Measurements from ENCODE around the gene PAPPA2.

Gene PAPPA2

DNA sequence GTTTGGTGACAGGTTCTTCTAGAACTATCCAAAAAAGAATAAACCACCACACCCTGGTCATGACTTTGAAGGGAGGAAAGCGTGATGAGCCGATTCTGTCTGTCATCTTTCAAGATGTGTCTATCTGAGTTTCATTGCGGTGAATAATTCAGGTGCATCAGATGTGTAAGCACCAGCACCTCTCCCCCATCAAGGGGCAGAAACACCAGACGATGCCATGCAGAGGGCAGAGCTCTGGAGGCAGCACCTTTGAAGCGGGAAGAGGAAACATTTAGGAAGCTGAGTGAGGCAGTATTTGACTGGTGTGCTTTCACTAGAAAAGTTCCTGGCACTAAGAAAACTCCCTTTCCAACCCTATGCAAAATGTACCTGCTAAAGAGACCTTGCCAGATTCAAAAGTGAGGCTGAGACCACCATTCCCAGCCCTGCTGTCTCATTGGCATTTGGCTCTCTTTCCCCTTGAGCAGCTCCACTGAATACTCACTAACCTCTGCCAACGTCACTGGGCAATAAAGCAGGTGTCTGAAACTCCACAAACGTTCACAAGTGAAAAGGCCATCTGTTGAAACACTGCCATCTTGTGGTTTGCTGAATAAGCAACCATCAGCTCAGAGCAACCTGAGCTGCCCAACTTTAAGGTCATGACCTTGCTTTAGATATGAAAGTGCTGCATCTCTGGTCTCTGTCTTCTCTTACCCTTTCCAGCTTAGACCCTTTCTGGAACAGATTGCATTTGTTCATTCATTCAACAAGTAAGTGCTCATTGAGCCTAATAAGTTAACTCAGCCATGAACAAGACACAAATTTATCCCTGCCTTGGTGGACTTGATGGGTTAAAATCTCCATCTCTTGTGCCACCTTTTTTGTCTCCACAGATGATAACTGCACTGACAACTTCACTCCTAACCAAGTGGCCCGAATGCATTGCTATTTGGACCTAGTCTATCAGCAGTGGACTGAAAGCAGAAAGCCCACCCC is 228.6 kb downstream of the PAPPA2 start:
- no peak for DNase-seq (ENCODE audit: low read depth in 1 of 2, low spot score in 1 of 2)

DNA sequence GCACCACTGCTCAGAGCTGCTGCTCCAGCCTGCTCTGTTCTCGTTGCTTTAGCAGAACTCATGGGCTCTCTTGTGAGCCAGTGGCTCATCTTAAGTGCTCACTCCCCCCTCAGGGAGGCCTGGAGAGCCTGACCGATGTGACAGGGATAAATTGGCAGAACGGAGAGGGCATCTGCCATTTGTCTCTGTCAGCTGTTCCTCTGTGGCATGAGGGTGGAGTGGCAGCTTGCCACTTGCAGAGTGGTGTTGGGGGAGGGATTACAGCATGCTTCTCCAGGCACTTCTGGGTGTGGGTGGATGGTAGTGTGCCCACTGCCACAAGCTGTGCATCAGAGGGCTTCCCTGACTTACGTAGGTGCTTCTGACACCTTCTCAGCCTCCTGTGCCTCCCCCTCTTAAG is 229.5 kb downstream of the PAPPA2 start:
- DNase-seq (ENCODE audit: low read depth in 1 of 2, low spot score in 1 of 2) = no peak

DNA sequence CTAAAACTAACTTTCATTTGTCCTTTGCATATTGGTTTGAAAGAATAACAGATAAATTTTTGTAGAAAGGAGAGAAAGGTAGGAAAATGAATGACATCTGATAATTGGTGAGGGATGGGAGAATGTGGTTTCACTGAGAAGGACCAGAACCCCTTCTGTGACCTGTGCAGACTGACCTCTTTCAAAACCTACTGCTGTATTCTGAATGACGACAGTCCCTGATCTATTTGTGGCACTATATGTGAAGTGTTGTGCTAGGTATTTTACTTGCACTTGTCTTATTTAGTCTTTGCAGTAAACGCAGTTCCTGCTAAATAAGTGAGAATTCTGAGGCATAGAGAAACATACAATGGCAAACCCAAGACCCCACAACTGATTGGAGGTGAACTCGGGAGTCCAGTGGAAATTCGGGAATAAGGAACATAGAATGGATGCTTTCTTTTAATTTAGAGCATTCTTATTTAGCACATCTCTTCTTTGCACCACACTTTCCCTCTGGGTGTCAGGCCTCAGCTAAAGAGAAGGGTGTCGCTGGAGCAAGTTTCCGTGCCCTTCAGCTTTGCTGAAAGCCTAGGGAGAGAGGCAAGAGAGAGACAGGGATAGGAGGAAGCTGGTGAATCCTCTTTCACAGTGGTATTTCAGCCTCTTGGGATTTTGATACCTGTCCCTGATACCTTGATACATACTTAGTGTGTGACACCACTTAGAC is 230.2 kb downstream of the PAPPA2 start:
- no peak for DNase-seq (ENCODE audit: low read depth in 1 of 2, low spot score in 1 of 2)

DNA sequence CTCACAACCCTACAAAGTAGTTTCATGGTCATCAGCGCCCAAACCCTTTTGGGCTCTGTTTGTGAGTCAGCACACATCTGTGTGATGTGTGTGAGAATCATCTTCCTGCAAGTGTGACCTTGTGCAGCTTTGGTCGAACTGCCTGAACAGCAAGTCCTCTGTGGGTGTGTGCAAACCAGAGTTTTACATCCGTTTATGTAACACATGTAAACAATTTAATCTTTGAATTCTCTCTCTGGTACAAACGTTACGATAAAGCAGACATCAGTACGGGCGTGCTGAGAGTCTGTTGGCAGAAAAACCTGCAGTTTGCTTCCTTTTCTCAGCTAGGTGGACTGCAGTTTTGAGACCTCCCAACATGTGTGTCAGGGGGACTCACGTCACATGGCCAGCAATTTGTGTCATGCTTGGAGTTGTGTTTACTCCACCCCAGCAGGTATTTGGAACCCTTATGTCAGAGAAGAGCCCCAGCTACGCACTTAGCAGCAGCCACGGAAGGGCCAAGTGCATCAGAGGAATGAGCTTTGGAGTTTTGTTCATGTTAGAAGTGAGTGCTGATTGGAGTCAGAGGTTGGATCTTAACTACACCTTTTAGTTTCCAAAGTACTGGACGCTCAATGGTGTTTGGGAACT is 230.8 kb downstream of the PAPPA2 start:
- no peak for DNase-seq (ENCODE audit: low read depth in 1 of 2, low spot score in 1 of 2)

DNA sequence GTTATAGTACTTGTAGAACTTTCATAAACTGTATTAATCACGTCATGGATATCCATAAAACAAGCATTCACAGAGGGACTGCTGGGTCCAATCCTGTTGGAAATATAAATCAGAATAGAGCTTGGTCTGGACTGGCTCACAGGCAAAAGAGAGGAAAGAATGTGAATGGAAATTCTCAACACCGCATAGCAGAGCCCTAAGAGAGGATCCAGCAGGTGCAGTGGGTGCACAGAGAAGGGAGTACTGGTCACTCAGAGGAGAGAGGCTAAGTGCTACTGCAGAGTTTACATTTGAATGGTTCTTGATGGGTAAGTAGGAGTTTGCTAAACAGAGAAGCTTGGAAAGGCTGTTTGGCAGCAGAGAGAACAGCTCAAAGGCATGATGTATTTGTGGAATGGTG is 231.7 kb downstream of the PAPPA2 start:
- no peak for DNase-seq (ENCODE audit: low read depth in 1 of 2, low spot score in 1 of 2)

DNA sequence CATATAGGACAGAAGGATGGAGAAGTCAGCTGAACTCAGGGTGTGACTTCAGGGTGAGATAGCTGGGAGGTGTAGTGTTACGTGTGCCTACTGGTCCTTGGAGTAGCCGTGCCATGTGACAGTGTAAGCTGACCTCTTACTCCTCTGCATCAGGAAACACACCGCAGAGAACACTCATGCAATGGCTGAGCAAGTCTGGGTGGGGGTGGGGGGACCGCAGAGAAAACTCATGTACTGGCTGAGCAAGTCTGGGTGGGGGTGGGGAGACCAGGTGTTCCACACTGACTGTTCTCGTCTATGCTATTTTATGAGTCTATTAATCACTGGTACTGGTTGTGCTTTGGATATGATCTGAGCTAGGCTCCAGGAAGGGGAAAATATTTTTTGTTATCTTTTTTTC is 233.1 kb downstream of the PAPPA2 start:
- no peak for DNase-seq (ENCODE audit: low read depth in 1 of 2, low spot score in 1 of 2)

DNA sequence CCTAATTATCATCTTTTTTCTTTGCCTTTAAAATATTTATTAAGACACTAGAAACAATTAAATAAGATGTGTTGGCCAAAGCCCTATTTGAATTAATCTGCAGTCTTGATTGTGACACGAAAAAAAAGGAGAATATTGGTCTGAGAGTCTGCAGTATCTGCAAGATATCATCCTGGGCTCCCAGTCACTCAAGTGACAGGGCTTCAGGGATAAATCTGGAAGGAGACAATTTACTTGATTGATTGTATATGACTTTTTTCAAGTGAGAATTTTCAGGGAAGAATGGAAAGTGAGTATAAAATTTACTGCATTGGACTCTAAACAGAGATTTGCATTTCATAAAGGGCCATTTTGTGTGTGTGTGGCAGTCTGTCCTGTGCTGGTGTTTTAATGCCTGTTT is 233.7 kb downstream of the PAPPA2 start:
- no peak for DNase-seq (ENCODE audit: low read depth in 1 of 2, low spot score in 1 of 2)

DNA sequence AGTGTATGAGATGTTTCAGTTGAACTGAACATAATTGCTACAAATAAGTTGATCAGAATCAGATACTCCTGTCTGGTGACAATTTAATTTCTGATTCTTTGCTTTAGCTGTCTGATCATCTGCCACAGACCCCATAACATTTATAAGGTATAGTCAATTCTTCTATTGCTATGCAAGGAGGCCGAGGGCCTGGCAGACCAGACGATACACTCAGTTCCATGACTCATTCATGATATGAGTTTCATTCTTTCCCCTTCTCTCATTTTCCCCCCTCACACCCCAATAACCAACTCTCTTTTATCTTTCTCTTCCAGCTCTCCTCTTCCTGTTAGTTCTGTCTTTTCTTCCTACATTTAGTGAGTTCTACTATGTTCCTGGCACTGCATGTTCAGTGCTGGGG is 236.8 kb downstream of the PAPPA2 start:
- no peak for DNase-seq (ENCODE audit: low read depth in 1 of 2, low spot score in 1 of 2)

DNA sequence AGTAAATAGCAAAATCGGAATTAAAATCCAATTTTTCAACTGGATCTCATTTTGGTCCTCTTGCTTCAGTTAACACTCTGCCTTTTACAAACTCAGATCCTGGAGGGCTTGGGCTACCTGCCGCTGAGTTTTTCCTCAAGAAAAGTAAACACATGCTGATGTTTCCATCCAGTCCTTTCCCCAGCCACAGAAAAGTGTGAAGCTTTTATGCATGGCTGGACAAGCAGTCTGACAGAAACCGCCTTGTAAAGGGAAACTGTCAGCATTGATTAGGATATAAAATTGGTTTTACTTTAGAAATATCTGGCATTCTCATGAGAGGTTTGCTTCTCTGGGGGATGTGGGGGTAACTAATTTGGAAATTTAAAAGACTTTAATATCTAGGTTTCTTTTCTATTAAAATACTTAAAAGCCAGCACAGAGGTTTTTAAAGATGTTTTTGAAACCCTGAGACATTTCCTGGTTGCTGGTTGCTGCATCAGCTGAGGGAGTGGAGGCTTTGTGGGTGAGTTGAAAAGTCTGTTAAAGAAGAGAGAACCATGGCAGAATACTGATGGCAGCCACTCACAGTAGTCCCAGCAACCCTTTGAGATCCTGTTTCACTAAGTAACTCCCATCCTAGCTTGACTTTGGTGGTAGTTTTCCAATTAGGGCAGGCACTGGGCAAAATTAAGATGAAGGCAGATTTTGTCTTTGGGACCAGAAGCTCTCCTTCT is 238.3 kb downstream of the PAPPA2 start:
- DNase-seq (ENCODE audit: low read depth in 1 of 2, low spot score in 1 of 2) = no peak

DNA sequence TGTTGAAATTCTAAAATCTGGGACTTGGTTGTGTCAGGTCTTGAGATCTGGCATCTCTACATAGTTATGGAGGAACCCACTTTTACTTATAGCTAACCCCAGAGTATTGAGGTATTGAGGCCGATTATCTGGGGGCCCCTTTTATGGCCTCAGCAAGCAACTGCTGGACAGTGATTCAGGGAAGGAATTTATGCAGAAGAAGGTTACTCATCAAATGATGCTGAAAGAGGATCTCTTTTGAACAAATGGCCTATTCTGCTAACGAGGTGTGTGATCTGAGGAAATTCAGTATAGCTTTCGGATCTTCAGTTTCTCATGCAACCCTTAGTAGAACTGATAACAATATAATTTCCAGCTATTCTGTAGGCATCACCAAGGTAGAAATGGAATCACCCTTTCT is 239.9 kb downstream of the PAPPA2 start:
- DNase-seq (ENCODE audit: low read depth in 1 of 2, low spot score in 1 of 2) = no peak

DNA sequence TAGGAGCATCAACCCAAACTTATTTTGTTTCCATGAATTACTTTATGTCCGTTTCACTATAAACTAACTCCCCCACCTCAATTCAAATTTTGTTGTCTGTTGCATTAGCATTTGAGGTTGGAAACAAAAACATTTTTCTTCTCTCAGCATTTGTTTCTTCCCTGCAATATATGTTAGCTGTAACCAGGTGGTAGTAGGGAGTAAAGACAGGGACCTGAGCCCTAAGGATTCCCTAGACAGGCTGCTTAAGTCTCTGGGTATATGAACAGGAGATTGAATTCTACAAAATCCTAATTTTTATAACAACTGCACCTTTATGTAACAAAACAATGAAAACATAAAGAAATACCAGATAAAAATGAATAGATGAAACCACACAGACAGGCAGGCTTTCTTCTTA is 242.6 kb downstream of the PAPPA2 start:
- DNase-seq (ENCODE audit: low read depth in 1 of 2, low spot score in 1 of 2) = no peak

DNA sequence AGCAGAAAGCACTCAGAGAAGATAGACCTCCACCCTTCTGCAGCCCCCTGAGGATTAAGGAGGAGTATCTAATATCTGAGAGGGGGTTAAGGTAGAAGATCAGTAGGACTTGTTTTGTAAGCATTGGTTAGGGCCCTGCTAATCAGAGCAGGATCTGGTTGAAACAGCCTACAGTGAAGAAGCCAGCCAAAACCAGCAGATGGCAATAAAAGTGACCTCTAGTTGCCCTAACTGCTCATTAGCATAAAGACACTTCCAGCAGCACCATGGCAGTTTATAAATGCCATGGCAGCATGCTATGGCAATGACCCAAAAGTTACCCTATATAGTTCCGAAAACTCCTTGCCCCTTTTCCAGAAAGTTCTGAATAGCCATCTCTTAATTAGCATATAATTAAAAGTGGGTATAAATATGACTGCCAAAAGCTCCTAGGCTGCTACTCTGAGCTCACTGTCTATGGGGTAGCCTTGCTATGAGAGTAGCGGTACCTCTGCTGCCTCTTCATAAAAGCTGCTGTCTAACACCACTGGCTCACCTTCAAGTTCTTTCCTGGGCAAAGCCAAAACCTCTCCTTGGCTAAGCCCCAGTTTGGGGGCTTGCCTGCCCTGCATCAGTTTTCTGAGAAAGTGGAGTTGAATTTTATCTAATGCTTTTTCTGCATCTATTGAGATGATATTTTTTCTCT is 254.2 kb downstream of the PAPPA2 start:
- DNase-seq (ENCODE audit: low read depth in 1 of 2, low spot score in 1 of 2) = no peak

DNA sequence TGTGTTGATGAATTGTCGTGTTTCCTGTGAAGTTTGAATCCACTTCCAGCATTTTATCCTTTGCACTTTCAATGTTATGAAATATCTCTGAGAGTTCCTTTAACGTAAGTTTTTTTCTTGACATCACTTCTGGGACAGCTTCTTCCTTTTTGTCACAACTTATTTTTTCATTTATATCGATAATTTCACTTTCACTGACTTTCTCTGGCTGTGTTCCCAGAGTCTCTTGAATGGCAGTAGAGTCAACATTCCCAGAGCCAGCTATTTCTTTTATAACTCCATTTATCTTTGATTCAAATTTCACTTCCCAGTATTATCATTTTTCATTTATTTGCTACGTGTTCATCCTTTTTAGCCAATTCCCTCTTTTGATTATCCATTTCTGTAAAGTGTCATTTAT is 256.5 kb downstream of the PAPPA2 start:
- DNase-seq (ENCODE audit: low read depth in 1 of 2, low spot score in 1 of 2) = no peak

DNA sequence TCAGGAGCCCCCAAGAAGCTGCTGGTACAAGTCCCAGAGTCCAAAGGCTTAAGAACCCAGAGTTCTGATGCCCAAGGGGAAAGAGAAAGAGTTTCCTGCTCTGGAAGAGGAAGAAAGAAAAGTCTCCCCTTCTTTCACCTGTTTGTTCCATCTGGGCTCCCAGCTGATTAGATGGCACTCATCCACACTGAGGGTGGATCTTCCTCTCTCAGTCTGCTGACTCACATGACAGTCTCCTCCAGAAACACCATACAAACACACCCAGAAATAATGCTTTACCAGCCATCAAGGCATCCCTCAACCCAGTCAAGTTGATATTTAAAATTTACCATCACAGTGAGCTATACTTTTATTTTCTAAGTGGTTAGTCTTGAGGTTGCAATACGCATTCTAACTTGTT is 257.9 kb downstream of the PAPPA2 start:
- DNase-seq (ENCODE audit: low read depth in 1 of 2, low spot score in 1 of 2) = no peak

DNA sequence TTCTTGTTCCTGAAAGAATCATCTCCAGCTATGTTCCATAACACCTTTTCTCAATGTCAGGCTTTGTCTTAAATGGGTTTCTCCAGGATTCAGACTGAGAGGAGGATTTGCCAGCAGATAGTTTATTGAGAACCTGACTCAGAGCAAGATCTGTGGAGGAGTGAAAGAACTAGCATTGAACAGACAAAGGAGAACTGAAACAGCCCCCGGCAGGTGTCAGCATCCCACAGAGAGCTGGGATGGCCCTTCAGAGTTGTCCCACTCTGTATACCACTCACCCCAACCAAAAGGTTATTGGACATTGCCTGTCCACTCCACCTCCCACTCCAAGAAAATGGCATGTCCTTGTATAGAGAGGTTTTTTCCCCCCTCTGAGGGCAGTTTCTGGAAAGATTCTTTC is 270.7 kb downstream of the PAPPA2 start:
- DNase-seq (ENCODE audit: low read depth in 1 of 2, low spot score in 1 of 2) = no peak

DNA sequence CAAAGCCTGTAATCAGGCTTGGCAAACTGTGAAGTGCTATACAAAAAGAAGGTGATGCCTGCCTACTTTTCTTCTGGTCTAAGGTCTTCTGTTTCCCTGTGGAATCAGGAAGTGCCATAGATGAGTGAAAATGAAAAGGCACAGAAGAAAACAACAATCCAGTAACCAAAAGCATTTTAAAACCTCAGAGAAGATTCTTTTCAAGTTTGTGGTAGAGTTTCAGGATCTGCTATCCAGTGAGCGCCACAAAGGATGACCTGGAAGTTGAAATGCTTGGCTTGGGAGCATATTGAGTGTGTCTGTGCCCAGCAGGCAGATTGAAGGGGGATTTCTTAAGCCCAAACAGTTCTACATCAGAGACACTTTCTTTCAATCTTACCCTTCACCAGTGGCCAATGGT is 272.2 kb downstream of the PAPPA2 start:
- no peak for DNase-seq (ENCODE audit: low read depth in 1 of 2, low spot score in 1 of 2)

DNA sequence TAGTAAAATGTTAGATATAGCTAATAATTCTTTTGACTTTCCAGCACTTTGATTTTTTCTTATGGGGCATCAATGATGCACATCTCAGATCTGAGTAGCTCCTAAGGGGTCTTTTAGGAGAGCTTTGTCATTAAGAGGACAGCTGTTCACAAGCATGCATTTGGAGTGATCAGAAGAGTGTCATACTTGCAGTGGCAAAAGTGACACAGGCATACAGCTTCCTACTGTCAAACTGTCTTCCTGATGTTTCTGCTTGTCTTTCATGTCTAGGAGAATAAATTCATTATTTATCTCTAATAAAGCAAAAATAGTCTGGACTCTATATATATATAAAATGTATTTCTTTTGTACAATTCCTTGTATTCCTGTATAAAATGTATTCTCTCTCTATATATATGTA is 273.0 kb downstream of the PAPPA2 start:
- DNase-seq (ENCODE audit: low read depth in 1 of 2, low spot score in 1 of 2) = no peak

DNA sequence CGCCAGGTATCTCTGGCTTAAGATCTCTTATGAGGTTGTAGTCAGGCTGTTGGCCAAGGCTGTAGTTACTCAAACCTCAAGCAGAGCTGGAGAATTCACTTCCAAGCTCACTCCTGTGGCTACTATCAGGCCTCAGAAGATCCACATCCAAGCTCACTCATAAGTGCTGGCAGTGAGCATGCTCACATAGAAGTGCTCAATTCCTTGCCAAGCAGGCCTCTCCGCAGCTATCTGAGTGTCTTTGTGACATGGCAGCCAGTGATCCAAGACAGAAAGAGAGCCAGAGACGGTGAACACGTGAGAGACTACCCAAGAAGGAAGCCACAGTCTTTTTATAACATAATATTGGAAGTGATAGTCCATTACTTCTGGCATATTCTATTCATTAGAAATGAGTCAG is 278.2 kb downstream of the PAPPA2 start:
- DNase-seq (ENCODE audit: low read depth in 1 of 2, low spot score in 1 of 2) = no peak

DNA sequence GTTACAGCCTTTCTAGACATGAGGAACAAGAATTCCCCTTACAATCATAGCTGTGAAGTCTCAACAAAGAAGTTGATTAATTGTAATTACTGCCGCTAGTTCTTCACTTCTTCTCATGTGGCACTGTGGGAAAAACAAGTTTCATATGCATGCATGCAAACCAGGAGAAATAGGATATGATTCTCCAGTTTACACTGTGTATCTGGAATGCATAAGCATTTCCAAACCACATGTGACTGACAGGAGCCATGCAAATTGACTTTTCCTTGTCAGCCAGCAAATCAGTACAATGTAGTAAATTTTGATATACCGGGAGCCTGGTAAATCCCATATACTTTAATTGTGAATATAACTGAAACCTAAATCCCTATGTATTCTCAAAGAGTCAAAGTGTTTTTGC is 279.3 kb downstream of the PAPPA2 start:
- DNase-seq (ENCODE audit: low read depth in 1 of 2, low spot score in 1 of 2) = no peak

DNA sequence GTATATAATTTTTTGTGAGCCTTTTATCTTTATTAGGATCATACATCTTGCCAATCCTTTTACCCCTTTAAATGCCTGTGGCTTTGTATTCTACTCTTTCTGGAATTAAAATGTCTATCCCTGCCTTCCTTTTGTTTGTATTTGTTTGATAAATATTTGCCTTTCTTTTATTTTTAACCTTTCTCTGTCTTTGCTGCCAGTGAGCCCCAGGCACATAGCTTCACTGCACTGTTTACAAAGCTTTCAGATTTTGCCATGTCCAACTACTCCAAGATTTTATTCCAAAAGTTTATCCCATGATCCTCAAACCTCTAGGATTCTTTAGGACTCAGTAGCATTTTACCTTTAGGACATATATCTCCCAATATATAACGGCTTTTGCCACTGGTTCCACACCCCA is 281.2 kb downstream of the PAPPA2 start:
- DNase-seq (ENCODE audit: low read depth in 1 of 2, low spot score in 1 of 2) = no peak

DNA sequence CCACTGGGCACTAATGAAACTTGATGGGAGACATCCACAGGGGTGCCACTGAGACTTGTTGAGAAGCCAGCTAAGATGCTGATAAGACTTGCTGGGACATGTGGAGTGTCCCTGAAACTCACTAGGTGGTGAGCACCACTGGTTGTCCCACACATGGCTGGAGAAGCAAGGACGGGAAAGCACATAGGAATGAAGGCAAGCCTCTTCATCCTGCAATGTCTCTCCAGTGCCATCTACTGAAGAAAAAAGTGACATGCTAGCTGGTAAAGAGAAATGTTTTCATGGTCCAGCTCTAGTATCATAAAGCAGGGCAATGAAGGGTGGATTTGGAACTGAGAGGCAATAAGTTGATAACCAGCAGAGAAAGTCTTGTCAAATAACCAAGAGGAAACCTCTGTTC is 283.0 kb downstream of the PAPPA2 start:
- no peak for DNase-seq (ENCODE audit: low read depth in 1 of 2, low spot score in 1 of 2)

Data from activated T-helper 1 cell treated with anti-CD3 and anti-CD28 coated beads, Interleukin-2, amount 50 U/mL, for 16 hours (primary cell).